GM18498 (cell line): ENCODE results near the gene PTPRK.

Experiments used
- ATAC-seq: cut with Tn5 transposase; IDR thresholded peaks from one replicate; pipeline ENCODE4 v1.9.1; 2021; ENCODE audit warnings: mild to moderate bottlenecking, moderate library complexity; ENCODE audit not compliant: unreplicated experiment

Gene PTPRK

GRCh38 chr6:128395596-128395995 is 124.8 kb downstream of the PTPRK start:
- no peak for ATAC-seq

- no peak for ATAC-seq
Observed at GRCh38 chr6:128395188-128395587, 125.2 kb downstream of the PTPRK start.

GRCh38 chr6:128394167-128394566 is 126.2 kb downstream of the PTPRK start:
- ATAC-seq, result no peak

GRCh38 chr6:128389820-128390534 is 130.4 kb downstream of the PTPRK start:
- no peak for ATAC-seq

GRCh38 chr6:128388380-128388779 is 132.0 kb downstream of the PTPRK start:
- no peak for ATAC-seq

GRCh38 chr6:128380891-128381290 is 139.5 kb downstream of the PTPRK start:
- no peak for ATAC-seq

GRCh38 chr6:128379577-128379976 is 140.8 kb downstream of the PTPRK start:
- ATAC-seq, result no peak

- ATAC-seq, result no peak
Observed at GRCh38 chr6:128376952-128377503, 143.4 kb downstream of the PTPRK start.

GRCh38 chr6:128371136-128371535 is 149.3 kb downstream of the PTPRK start:
- ATAC-seq, result no peak

GRCh38 chr6:128370072-128370471 is 150.3 kb downstream of the PTPRK start:
- ATAC-seq, result no peak

- no peak for ATAC-seq
Observed at GRCh38 chr6:128368213-128368944, 152.0 kb downstream of the PTPRK start.

- no peak for ATAC-seq
Observed at GRCh38 chr6:128367437-128367836, 153.0 kb downstream of the PTPRK start.

- no peak for ATAC-seq
Observed at GRCh38 chr6:128365520-128366160, 154.8 kb downstream of the PTPRK start.

- no peak for ATAC-seq
Observed at GRCh38 chr6:128364766-128365519, 155.5 kb downstream of the PTPRK start.

GRCh38 chr6:128363020-128363813 is 157.2 kb downstream of the PTPRK start:
- ATAC-seq, result no peak

GRCh38 chr6:128361378-128361777 is 159.0 kb downstream of the PTPRK start:
- ATAC-seq, result no peak

GRCh38 chr6:128358244-128358776 is 162.1 kb downstream of the PTPRK start:
- ATAC-seq, result no peak

GRCh38 chr6:128357392-128358130 is 162.8 kb downstream of the PTPRK start:
- ATAC-seq, result no peak

- no peak for ATAC-seq
Observed at GRCh38 chr6:128352366-128352765, 168.0 kb downstream of the PTPRK start.
